K562 (cell line): ENCODE results near the gene TBX1. TPM values are rescaled to one million over a fixed set of nuclear protein-coding genes. Genes with fewer than 3 reads are reported as not detected.

Source experiments
- ATF7 ChIP-seq: fragments of 450-650 bp; IDR thresholded peaks from 2 replicates; pipeline ENCODE4 v1.7.1; 2014; ENCODE audit warnings: mild to moderate bottlenecking, moderate library complexity
- CREBBP ChIP-seq: IDR thresholded peaks from one replicate; pipeline ENCODE4 v1.6.1; 2012; ENCODE audit warnings: low read depth, mild to moderate bottlenecking, control low read depth, inconsistent platforms, low read length
- CXXC5 ChIP-seq: fragments of 250-450 bp; sonication (Bioruptor Pico); IDR thresholded peaks from 2 replicates; pipeline ENCODE4 v1.8.0; 2022; ENCODE audit warnings: inconsistent platforms, mild to moderate bottlenecking, moderate library complexity
- EGR1 ChIP-seq: fragments of 450-650 bp; conservative IDR thresholded peaks from 2 replicates; pipeline ENCODE4 v1.6.1; 2017; ENCODE audit warnings: mild to moderate bottlenecking
- IRF9 ChIP-seq: fragments of 450-650 bp; IDR thresholded peaks from 2 replicates; pipeline ENCODE4 v1.6.1; 2016; ENCODE audit warnings: missing biosample characterization, missing genetic modification characterization
- MAFG ChIP-seq: fragments of 450-650 bp; conservative IDR thresholded peaks from 2 replicates; pipeline ENCODE4 v1.6.1; 2016; ENCODE audit warnings: missing genetic modification characterization, missing compliant biosample characterization
- MTF1 ChIP-seq: fragments of 250-450 bp; sonication (Bioruptor Pico); IDR thresholded peaks from 2 replicates; pipeline ENCODE4 v1.9.0; 2021; ENCODE audit warnings: moderate library complexity, mild to moderate bottlenecking, inconsistent platforms, borderline replicate concordance
- NFXL1 ChIP-seq: fragments of 450-650 bp; formaldehyde crosslinking; IDR thresholded peaks from 2 replicates; pipeline ENCODE4 v1.4.0; 2021; ENCODE audit warnings: mild to moderate bottlenecking
- RFX5 ChIP-seq: IDR thresholded peaks from 2 replicates; pipeline ENCODE4 v1.6.1; 2011; ENCODE audit warnings: low read depth, mild to moderate bottlenecking, improper control_type of control experiment, low read length
- STAT5B ChIP-seq: fragments of 250-450 bp; sonication (Bioruptor Pico); IDR thresholded peaks from 2 replicates; pipeline ENCODE4 v1.8.0; 2021; ENCODE audit warnings: mild to moderate bottlenecking, inconsistent platforms
- ZNF407 ChIP-seq: fragments of 450-650 bp; IDR thresholded peaks from 2 replicates; pipeline ENCODE4 v1.6.1; 2016; ENCODE audit warnings: low read depth
- ZNF518B ChIP-seq: fragments of 250-450 bp; sonication (Bioruptor Pico); IDR thresholded peaks from 2 replicates; pipeline ENCODE4 v1.5.0; 2021; ENCODE audit warnings: mild to moderate bottlenecking, moderate library complexity
- ZNF639 ChIP-seq, 2 experiments: fragments of 200-800 bp in 1 of 2; sonication (Bioruptor generic) in 1 of 2; sonication (generic) in 1 of 2; formaldehyde crosslinking in 1 of 2; IDR thresholded peaks in 1 of 2; conservative IDR thresholded peaks in 1 of 2; 2 replicates each; pipeline versions ENCODE4 v1.5.0 to v1.6.1; 2016 to 2020; ENCODE audit warnings: missing compliant biosample characterization in 1 of 2, missing genetic modification characterization in 1 of 2, missing genetic modification reagents in 1 of 2
- polyA plus RNA-seq, 8 experiments: library from polyadenylated mRNA; depleted of rRNA in 4 of 8; stranded (reverse) in 5 of 8; unstranded in 3 of 8; fragments of >200 nt; fragmentation: Nextera tagmentation in 2 of 8; fragmentation: Illumina TruSeq in 1 of 8; extraction: Ambion mirVana in 2 of 8; extraction: Trizol in 1 of 8; gene quantifications; 2 replicates each; pipeline versions ENCODE4 v1.2.1 to v1.2.3, GENCODE V29; 2011 to 2014; ENCODE audit warnings: inconsistent platforms in 1 of 8, missing spikeins in 1 of 8
- total RNA-seq, 7 experiments: library from RNA; depleted of rRNA in 6 of 7; stranded (reverse); fragments of >200 nt in 6 of 7; fragmentation: Illumina TruSeq in 2 of 7; extraction: Trizol in 2 of 7; gene quantifications; 2 replicates each; pipeline versions ENCODE4 v1.2.1 to v1.2.3, GENCODE V29; 2011 to 2021; ENCODE audit warnings: low replicate concordance in 1 of 7

TBX1 gene
- total and polyA plus RNA-seq, 9 of the 15 experiments (the other 6 are each of a cell fraction or from before 2014, with no cell fraction given), result 0.07 to 35.0 (median 3.9) TPM

GRCh38 chr22:19713650-19714311 lies 46.8 kb upstream of the TBX1 start (continued):
- TF ChIP-seq ZNF407 (no peak), EGR1 (peak; percentile 83), IRF9 (no peak; the same call in 1 of the 2 replicates), MAFG (tag) (no peak), ZNF518B (CRISPR knock-in tag) (no peak), NFXL1 (CRISPR knock-in tag) (no peak), MTF1 (no peak), CXXC5 (CRISPR knock-in tag) (no peak), ZNF639 (CRISPR knock-in tag; conservative IDR thresholded peaks at IDR 0.05 in 1 of 2, IDR thresholded peaks at IDR 0.05 in 1 of 2) (no peak), RFX5 (no peak), ATF7 (no peak), STAT5B (CRISPR knock-in tag) (no peak), CREBBP (no peak)
